22Rv1 (cell line): ENCODE results near the gene ACTRT2.

Experiments used
- H3K27ac ChIP-seq: fragments of 450-650 bp; 2 replicates; pipeline ENCODE4 v1.5.1; 2017
- CTCF ChIP-seq: fragments of 450-650 bp; IDR thresholded peaks from 2 replicates; pipeline ENCODE4 v1.5.1; 2017; ENCODE audit warnings: mild to moderate bottlenecking
- ZFX ChIP-seq: fragments of 450-650 bp; IDR thresholded peaks from 2 replicates; pipeline ENCODE4 v1.6.1; 2017; ENCODE audit warnings: antibody characterized with exemption, borderline replicate concordance

The ACTRT2 gene

GRCh38 chr1:2981388-2981787, 39.9 kb upstream of the ACTRT2 start:
- TF ChIP-seq ZFX = no peak
- no peak for TF ChIP-seq CTCF
- no peak overlapping the region for H3K27ac ChIP-seq

GRCh38 chr1:2981981-2982614, 39.2 kb upstream of the ACTRT2 start:
- H3K27ac ChIP-seq = no peak overlapping the region
- TF ChIP-seq CTCF (no peak), ZFX (no peak)

- H3K27ac ChIP-seq = no peak overlapping the region
- TF ChIP-seq CTCF = no peak
- no peak for TF ChIP-seq ZFX
Measured at GRCh38 chr1:2982615-2983318, 38.5 kb upstream of the ACTRT2 start.

GRCh38 chr1:2983319-2983705, 38.0 kb upstream of the ACTRT2 start:
- TF ChIP-seq ZFX (no peak), CTCF (no peak)

GRCh38 chr1:2983706-2984398, 37.4 kb upstream of the ACTRT2 start:
- TF ChIP-seq CTCF = no peak
- no peak overlapping the region for H3K27ac ChIP-seq

More at GRCh38 chr1:2983319-2983705, 38.0 kb upstream of the ACTRT2 start:
- H3K27ac ChIP-seq = no peak overlapping the region

- no peak for TF ChIP-seq ZFX
- no peak for TF ChIP-seq CTCF
- H3K27ac ChIP-seq = no peak overlapping the region
Measured at GRCh38 chr1:2984399-2985061, 36.7 kb upstream of the ACTRT2 start.
